Measurements from ENCODE around the gene IL17RD.

The IL17RD gene

GRCh38 chr3:57065588-57065987 is 99.6 kb downstream of the IL17RD start:
- no peak for DNase-seq (ENCODE audit: low read depth)

- no peak for DNase-seq (ENCODE audit: low read depth)
These were observed 100.6 kb downstream of the IL17RD start for GRCh38 chr3:57064572-57064971.

- no peak for DNase-seq (ENCODE audit: low read depth)
These were observed 101.2 kb downstream of the IL17RD start for GRCh38 chr3:57064001-57064400.

- no peak for DNase-seq (ENCODE audit: low read depth)
These were observed 102.1 kb downstream of the IL17RD start for GRCh38 chr3:57063032-57063431.

- DNase-seq (ENCODE audit: low read depth): no peak
These were observed 103.0 kb downstream of the IL17RD start for GRCh38 chr3:57062101-57062631.

GRCh38 chr3:57061556-57061955 is 103.6 kb downstream of the IL17RD start:
- DNase-seq (ENCODE audit: low read depth): no peak

GRCh38 chr3:57060089-57060821 is 104.9 kb downstream of the IL17RD start, which contains the start of gene SPATA12:
TSS of gene SPATA12 (plus strand) at chr3:57060664. CDS start at chr3:57073695, 13,031 bp downstream.
- peak; percentile 72 for DNase-seq (ENCODE audit: low read depth)

GRCh38 chr3:57059411-57059810 is 105.7 kb downstream of the IL17RD start:
- DNase-seq (ENCODE audit: low read depth): no peak

GRCh38 chr3:57057351-57057750 is 107.8 kb downstream of the IL17RD start:
- no peak for DNase-seq (ENCODE audit: low read depth)

- DNase-seq (ENCODE audit: low read depth): no peak
These were observed 112.0 kb downstream of the IL17RD start for GRCh38 chr3:57053122-57053521.

- DNase-seq (ENCODE audit: low read depth): no peak
These were observed 112.5 kb downstream of the IL17RD start for GRCh38 chr3:57052662-57053061.

GRCh38 chr3:57048728-57049127 is 116.4 kb downstream of the IL17RD start:
- no peak for DNase-seq (ENCODE audit: low read depth)

GRCh38 chr3:57048052-57048671 is 117.0 kb downstream of the IL17RD start:
- DNase-seq (ENCODE audit: low read depth): no peak

GRCh38 chr3:57046101-57046765 is 118.9 kb downstream of the IL17RD start:
- DNase-seq (ENCODE audit: low read depth): no peak

GRCh38 chr3:57043518-57043917 is 121.6 kb downstream of the IL17RD start:
- no peak for DNase-seq (ENCODE audit: low read depth)

- DNase-seq (ENCODE audit: low read depth): no peak
These were observed 123.5 kb downstream of the IL17RD start for GRCh38 chr3:57041674-57042073.

Measured in non-pigmented ciliary epithelial cell (primary cell).